HepG2 (cell line): Measurements from ENCODE around the gene C14orf180. TPM values are rescaled to one million over a fixed set of nuclear protein-coding genes. Genes with fewer than 3 reads are reported as not detected.

Source experiments
- ATAC-seq: fragments of 200-7000 bp; cut with Tn5 transposase; 3 replicates; pipeline ENCODE4 v1.9.1; 2020; ENCODE audit warnings: mild to moderate bottlenecking, moderate library complexity
- BruUV-seq: library from RNA; stranded (reverse); fragments of 400-500 nt; replicated peaks from 2 replicates; lab custom pipeline; 2021; lab: Mats Ljungman, UMichigan
- CTCF ChIA-PET: fragments of 300-600 bp; formaldehyde crosslinking; extraction: SDS; loops from one replicate; lab custom pipeline; 2021; ENCODE audit warnings: low total read pairs, inconsistent platforms, low intra/inter-chr PET ratio; lab: Yijun Ruan, JAX
- POLR2A ChIA-PET: fragments of 350-600 bp; sonication (Branson Sonifier 250); formaldehyde crosslinking; loops from one replicate; lab custom pipeline; 2020; ENCODE audit warnings: antibody characterized with exemption, inconsistent platforms; lab: Yijun Ruan, JAX
- DNase-seq: peaks from one replicate; pipeline ENCODE4 v3.0.0-alpha.2; 2015; ENCODE audit warnings: low spot score
- FAIRE-seq: peaks from 3 replicates; lab custom pipeline; 2011; peaks lifted over from hg19 to GRCh38; lab: Jason Lieb, UNC
- H2AFZ ChIP-seq: one replicate; pipeline ENCODE4 v1.6.1; 2011; ENCODE audit warnings: low read length, inconsistent platforms
- H3K27ac ChIP-seq: fragments of 300-600 bp; 3 replicates; pipeline ENCODE4 v1.8.0; 2011; ENCODE audit warnings: mixed run types, mild to moderate bottlenecking, mixed read lengths, low read length, inconsistent platforms; ENCODE audit not compliant: insufficient read depth; ENCODE audit errors: extremely low read length
- H3K27me3 ChIP-seq, 2 experiments: fragments of 200-600 bp in 1 of 2; 2 replicates in 1 of 2; 3 replicates in 1 of 2; pipeline versions ENCODE4 v1.6.0 to v1.8.0; 2011; ENCODE audit warnings: low read length in 2 of 2, mild to moderate bottlenecking in 2 of 2, moderate library complexity in 2 of 2, inconsistent platforms in 1 of 2; ENCODE audit not compliant: insufficient read depth in 2 of 2, control insufficient read depth in 1 of 2
- H3K36me3 ChIP-seq, 2 experiments: fragments of 200-600 bp in 1 of 2; replicated peaks in 1 of 2; 2 replicates in 1 of 2; 3 replicates in 1 of 2; pipeline versions ENCODE4 v1.5.1 to v1.8.0; 2011; ENCODE audit warnings: low read length in 2 of 2, inconsistent platforms in 1 of 2; ENCODE audit not compliant: insufficient read depth in 2 of 2, control insufficient read depth in 1 of 2
- H3K4me1 ChIP-seq: 2 replicates; pipeline ENCODE4 v1.5.1; 2012; ENCODE audit warnings: low read length, inconsistent platforms; ENCODE audit not compliant: insufficient read depth
- H3K4me2 ChIP-seq: 2 replicates; pipeline ENCODE4 v1.6.0; 2011; ENCODE audit warnings: low read depth, low read length, inconsistent platforms
- H3K4me3 ChIP-seq, 3 experiments: fragments of 200-600 bp in 1 of 3; sonication (generic), shearing (Covaris generic) in 1 of 3; replicated peaks in 1 of 3; 2 replicates each; pipeline ENCODE4 v1.5.1; 2011 to 2016; ENCODE audit warnings: low read length in 3 of 3, inconsistent platforms in 2 of 3, low read depth in 2 of 3, mild to moderate bottlenecking in 2 of 3, control low read depth in 1 of 3, mixed read lengths in 1 of 3; ENCODE audit not compliant: insufficient read depth in 1 of 3
- H3K79me2 ChIP-seq: one replicate; pipeline ENCODE4 v1.6.1; 2011; ENCODE audit warnings: low read length, inconsistent platforms; ENCODE audit not compliant: insufficient read depth
- H3K9ac ChIP-seq: 2 replicates; pipeline ENCODE4 v1.6.0; 2011; ENCODE audit warnings: mild to moderate bottlenecking, low read depth, low read length, inconsistent platforms; ENCODE audit not compliant: insufficient read depth
- H3K9me3 ChIP-seq: 2 replicates; pipeline ENCODE4 v1.5.1; 2012; ENCODE audit warnings: mild to moderate bottlenecking, low read length
- H4K20me1 ChIP-seq: 2 replicates; pipeline ENCODE4 v1.6.0; 2011; ENCODE audit warnings: inconsistent platforms, mild to moderate bottlenecking, low read length, moderate library complexity; ENCODE audit not compliant: insufficient read depth
- EEA1 ChIP-seq: sonication (generic); formaldehyde crosslinking; IDR thresholded peaks from 2 replicates; pipeline ENCODE4 v1.5.1; 2020; ENCODE audit warnings: mild to moderate bottlenecking, missing genetic modification reagents, borderline replicate concordance
- HCFC1 ChIP-seq: fragments of 150-350 bp; IDR thresholded peaks from 2 replicates; pipeline ENCODE4 v1.6.1; 2014; ENCODE audit warnings: low read depth, low read length
- HMGA1 ChIP-seq: sonication (generic); formaldehyde crosslinking; conservative IDR thresholded peaks from 2 replicates; pipeline ENCODE4 v1.4.0; 2020; ENCODE audit warnings: missing genetic modification reagents
- HOXD1 ChIP-seq: sonication (generic); formaldehyde crosslinking; IDR thresholded peaks from 2 replicates; pipeline ENCODE4 v1.5.0; 2020; ENCODE audit warnings: missing genetic modification reagents
- ISX ChIP-seq: sonication (generic); formaldehyde crosslinking; conservative IDR thresholded peaks from 2 replicates; pipeline ENCODE4 v1.5.0; 2020; ENCODE audit warnings: missing genetic modification reagents
- KDM6A ChIP-seq: IDR thresholded peaks from 2 replicates; pipeline ENCODE4 v1.6.1; 2016; ENCODE audit warnings: low read depth
- SALL2 ChIP-seq: sonication (generic); formaldehyde crosslinking; IDR thresholded peaks from 2 replicates; pipeline ENCODE4 v1.8.1; 2023; ENCODE audit warnings: mild to moderate bottlenecking, missing genetic modification reagents, inconsistent platforms
- TARDBP ChIP-seq: sonication (generic); formaldehyde crosslinking; IDR thresholded peaks from 2 replicates; pipeline ENCODE4 v1.8.0; 2022; ENCODE audit warnings: mild to moderate bottlenecking, missing genetic modification reagents
- ZBTB42 ChIP-seq: sonication (generic); formaldehyde crosslinking; IDR thresholded peaks from 2 replicates; pipeline ENCODE4 v1.5.0; 2020; ENCODE audit warnings: mild to moderate bottlenecking, missing genetic modification reagents
- ZC3H4 ChIP-seq: sonication (generic); formaldehyde crosslinking; IDR thresholded peaks from 2 replicates; pipeline ENCODE4 v1.4.0; 2020; ENCODE audit warnings: missing genetic modification reagents, borderline replicate concordance
- ZNF343 ChIP-seq: sonication (generic); formaldehyde crosslinking; IDR thresholded peaks from 2 replicates; pipeline ENCODE4 v1.4.0; 2020; ENCODE audit warnings: mild to moderate bottlenecking, missing genetic modification reagents
- ZNF562 ChIP-seq: sonication (generic); formaldehyde crosslinking; IDR thresholded peaks from 2 replicates; pipeline ENCODE4 v1.8.0; 2022; ENCODE audit warnings: missing genetic modification reagents, borderline replicate concordance
- ZNF572 ChIP-seq: sonication (generic); formaldehyde crosslinking; IDR thresholded peaks from 2 replicates; pipeline ENCODE4 v1.5.1; 2020; ENCODE audit warnings: mild to moderate bottlenecking, missing genetic modification reagents
- WGBS: methylation state at CpG from one replicate; pipeline ENCODE4 v1.1.6; 2017; ENCODE audit warnings: low lambda C conversion rate; 5-methylcytosine and 5-hydroxymethylcytosine counted together
- in situ Hi-C: cut with HindIII; loops from 2 replicates; pipeline ENCODE4 v1.10.0; 2017; ENCODE audit warnings: low pct_unique_long_range_greater_than_20kb; ENCODE audit not compliant: extremely low pct_ligation_motif_present
- intact Hi-C: fragments of 100-400 bp; cut with micrococcal nuclease; formaldehyde crosslinking; loops from one replicate; pipeline ENCODE4 v1.10.0; 2022; ENCODE audit not compliant: unreplicated experiment
- polyA plus RNA-seq, 8 experiments: library from polyadenylated mRNA; depleted of rRNA in 3 of 8; stranded (reverse) in 7 of 8; unstranded in 1 of 8; fragments of >200 nt; fragmentation: Illumina TruSeq in 4 of 8; extraction: Trizol in 4 of 8; gene quantifications; 2 replicates each; pipeline versions ENCODE4 v1.2.1 to v1.2.3, GENCODE V29; 2011 to 2016; ENCODE audit warnings: low read depth in 4 of 8, missing spikeins in 1 of 8, mixed read lengths in 1 of 8; ENCODE audit not compliant: insufficient read depth in 1 of 8
- total RNA-seq, 5 experiments: library from RNA; depleted of rRNA; stranded (reverse); fragments of >200 nt; fragmentation: Illumina TruSeq; extraction: Trizol; gene quantifications; 2 replicates each; pipeline ENCODE4 v1.2.3, GENCODE V29; 2016; ENCODE audit warnings: low read depth in 1 of 5
- TF ChIP-seq, protein P1 (sequence below): sonication (generic); formaldehyde crosslinking; IDR thresholded peaks from 2 replicates; pipeline ENCODE4 v1.5.0; 2020; ENCODE audit warnings: missing genetic modification reagents
- TF ChIP-seq, protein P2 (sequence below), 2 experiments: sonication (generic) in 1 of 2; formaldehyde crosslinking in 1 of 2; IDR thresholded peaks; 2 replicates each; pipeline versions ENCODE4 v1.4.0 to v1.6.1; 2016 to 2020; ENCODE audit warnings: borderline replicate concordance in 1 of 2, low read depth in 1 of 2, mild to moderate bottlenecking in 1 of 2, missing genetic modification reagents in 1 of 2
- TF ChIP-seq, protein P3 (sequence below): sonication (generic); formaldehyde crosslinking; conservative IDR thresholded peaks from 2 replicates; pipeline ENCODE4 v1.4.0; 2020; ENCODE audit warnings: mild to moderate bottlenecking, missing genetic modification reagents, moderate library complexity

C14orf180 gene
- total and polyA plus RNA-seq, 2 of the 13 experiments (the other 11 are each of a cell fraction or from before 2014, with no cell fraction given), result not detected

DNA sequence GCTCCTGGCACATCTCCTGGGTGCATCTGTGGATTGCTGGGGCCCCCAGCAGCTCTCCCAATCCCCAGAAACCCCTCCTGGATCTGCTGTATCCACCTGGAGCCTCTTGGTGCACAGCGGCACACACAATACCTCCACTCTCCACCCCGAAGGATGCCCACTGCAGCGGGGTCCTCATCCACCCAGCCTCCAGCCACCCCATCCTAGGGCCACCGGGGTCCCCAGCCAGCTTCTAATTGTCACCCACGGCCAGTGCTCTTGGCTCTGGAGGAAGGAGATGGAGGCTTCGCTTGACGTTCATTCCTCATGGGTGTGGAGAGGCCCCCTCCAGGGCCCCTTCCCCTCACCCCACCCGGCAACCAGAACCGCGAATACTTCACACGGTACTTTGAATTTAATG, 56.6 kb downstream of the C14orf180 start:
- Histone ChIP-seq H3K36me3 (no peaks in the 10 kb centered on the region), H3K9me3 (no peaks in the 10 kb centered on the region), H3K4me2 (no peak overlapping the region), H3K79me2 (no peaks in the 10 kb centered on the region), H3K4me3 (no peak overlapping the region), H3K4me1 (peaks cover 8% of the 10 kb centered on the region; the same call in 1 of the 2 replicates), H3K27me3 (peaks cover 10 to 73% of the 10 kb centered on the region in 2 experiments), H3K9ac (no peak overlapping the region), H2AFZ (no peak overlapping the region), H3K27ac (no peak overlapping the region), H4K20me1 (no peaks in the 10 kb centered on the region)
- BruUV-seq, result no TSS peak
- intact Hi-C loops, result no loop called here
- FAIRE-seq (no peak), DNase-seq (no peak), ATAC-seq (no peak)
- ChIA-PET POLR2A (no interaction called here), CTCF (no interaction called here)
- 9% methylated on average over 11 of the region's 11 CpGs for WGBS
- in situ Hi-C loops, result no loop called here
- TF ChIP-seq, protein P1, sequence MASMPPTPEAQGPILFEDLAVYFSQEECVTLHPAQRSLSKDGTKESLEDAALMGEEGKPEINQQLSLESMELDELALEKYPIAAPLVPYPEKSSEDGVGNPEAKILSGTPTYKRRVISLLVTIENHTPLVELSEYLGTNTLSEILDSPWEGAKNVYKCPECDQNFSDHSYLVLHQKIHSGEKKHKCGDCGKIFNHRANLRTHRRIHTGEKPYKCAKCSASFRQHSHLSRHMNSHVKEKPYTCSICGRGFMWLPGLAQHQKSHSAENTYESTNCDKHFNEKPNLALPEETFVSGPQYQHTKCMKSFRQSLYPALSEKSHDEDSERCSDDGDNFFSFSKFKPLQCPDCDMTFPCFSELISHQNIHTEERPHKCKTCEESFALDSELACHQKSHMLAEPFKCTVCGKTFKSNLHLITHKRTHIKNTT (CRISPR knock-in tag), result no peak
- TF ChIP-seq, protein P2, sequence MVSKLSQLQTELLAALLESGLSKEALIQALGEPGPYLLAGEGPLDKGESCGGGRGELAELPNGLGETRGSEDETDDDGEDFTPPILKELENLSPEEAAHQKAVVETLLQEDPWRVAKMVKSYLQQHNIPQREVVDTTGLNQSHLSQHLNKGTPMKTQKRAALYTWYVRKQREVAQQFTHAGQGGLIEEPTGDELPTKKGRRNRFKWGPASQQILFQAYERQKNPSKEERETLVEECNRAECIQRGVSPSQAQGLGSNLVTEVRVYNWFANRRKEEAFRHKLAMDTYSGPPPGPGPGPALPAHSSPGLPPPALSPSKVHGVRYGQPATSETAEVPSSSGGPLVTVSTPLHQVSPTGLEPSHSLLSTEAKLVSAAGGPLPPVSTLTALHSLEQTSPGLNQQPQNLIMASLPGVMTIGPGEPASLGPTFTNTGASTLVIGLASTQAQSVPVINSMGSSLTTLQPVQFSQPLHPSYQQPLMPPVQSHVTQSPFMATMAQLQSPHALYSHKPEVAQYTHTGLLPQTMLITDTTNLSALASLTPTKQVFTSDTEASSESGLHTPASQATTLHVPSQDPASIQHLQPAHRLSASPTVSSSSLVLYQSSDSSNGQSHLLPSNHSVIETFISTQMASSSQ (IDR thresholded peaks at IDR 0.05; ENCODE audit: low read depth), result no peak
- TF ChIP-seq, protein P2 (CRISPR knock-in tag; IDR thresholded peaks at IDR 0.05; ENCODE audit: borderline replicate concordance), result no peak
- TF ChIP-seq ZNF562 (CRISPR knock-in tag), result no peak
- no peak for TF ChIP-seq HCFC1
- no peak for TF ChIP-seq ZNF343 (CRISPR knock-in tag)
- no peak for TF ChIP-seq ISX (CRISPR knock-in tag)
- TF ChIP-seq, protein P3, sequence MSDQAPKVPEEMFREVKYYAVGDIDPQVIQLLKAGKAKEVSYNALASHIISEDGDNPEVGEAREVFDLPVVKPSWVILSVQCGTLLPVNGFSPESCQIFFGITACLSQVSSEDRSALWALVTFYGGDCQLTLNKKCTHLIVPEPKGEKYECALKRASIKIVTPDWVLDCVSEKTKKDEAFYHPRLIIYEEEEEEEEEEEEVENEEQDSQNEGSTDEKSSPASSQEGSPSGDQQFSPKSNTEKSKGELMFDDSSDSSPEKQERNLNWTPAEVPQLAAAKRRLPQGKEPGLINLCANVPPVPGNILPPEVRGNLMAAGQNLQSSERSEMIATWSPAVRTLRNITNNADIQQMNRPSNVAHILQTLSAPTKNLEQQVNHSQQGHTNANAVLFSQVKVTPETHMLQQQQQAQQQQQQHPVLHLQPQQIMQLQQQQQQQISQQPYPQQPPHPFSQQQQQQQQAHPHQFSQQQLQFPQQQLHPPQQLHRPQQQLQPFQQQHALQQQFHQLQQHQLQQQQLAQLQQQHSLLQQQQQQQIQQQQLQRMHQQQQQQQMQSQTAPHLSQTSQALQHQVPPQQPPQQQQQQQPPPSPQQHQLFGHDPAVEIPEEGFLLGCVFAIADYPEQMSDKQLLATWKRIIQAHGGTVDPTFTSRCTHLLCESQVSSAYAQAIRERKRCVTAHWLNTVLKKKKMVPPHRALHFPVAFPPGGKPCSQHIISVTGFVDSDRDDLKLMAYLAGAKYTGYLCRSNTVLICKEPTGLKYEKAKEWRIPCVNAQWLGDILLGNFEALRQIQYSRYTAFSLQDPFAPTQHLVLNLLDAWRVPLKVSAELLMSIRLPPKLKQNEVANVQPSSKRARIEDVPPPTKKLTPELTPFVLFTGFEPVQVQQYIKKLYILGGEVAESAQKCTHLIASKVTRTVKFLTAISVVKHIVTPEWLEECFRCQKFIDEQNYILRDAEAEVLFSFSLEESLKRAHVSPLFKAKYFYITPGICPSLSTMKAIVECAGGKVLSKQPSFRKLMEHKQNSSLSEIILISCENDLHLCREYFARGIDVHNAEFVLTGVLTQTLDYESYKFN (CRISPR knock-in tag), result no peak
- TF ChIP-seq KDM6A (CRISPR knock-in tag), result no peak
- no peak for TF ChIP-seq TARDBP (CRISPR knock-in tag)
- TF ChIP-seq ZNF572 (CRISPR knock-in tag), result no peak
- no peak for TF ChIP-seq ZBTB42 (CRISPR knock-in tag)
- no peak for TF ChIP-seq SALL2
- no peak for TF ChIP-seq EEA1
- no peak for TF ChIP-seq HOXD1 (CRISPR knock-in tag)
- TF ChIP-seq ZC3H4 (CRISPR knock-in tag), result no peak
- TF ChIP-seq HMGA1 (CRISPR knock-in tag), result no peak
